ENCODE data around the gene RASL12. TPM values are rescaled to one million over a fixed set of nuclear protein-coding genes. Genes with fewer than 3 reads are reported as not detected.
"Not testable (repeated sequence)": the region's sequence is repeated elsewhere in the genome, so short reads cannot be mapped to it uniquely, and the experiment has no call there.

RASL12 gene
- total and polyA plus RNA-seq, 11 donors = 8.3 to 35.0 (median 13.3) TPM

DNA sequence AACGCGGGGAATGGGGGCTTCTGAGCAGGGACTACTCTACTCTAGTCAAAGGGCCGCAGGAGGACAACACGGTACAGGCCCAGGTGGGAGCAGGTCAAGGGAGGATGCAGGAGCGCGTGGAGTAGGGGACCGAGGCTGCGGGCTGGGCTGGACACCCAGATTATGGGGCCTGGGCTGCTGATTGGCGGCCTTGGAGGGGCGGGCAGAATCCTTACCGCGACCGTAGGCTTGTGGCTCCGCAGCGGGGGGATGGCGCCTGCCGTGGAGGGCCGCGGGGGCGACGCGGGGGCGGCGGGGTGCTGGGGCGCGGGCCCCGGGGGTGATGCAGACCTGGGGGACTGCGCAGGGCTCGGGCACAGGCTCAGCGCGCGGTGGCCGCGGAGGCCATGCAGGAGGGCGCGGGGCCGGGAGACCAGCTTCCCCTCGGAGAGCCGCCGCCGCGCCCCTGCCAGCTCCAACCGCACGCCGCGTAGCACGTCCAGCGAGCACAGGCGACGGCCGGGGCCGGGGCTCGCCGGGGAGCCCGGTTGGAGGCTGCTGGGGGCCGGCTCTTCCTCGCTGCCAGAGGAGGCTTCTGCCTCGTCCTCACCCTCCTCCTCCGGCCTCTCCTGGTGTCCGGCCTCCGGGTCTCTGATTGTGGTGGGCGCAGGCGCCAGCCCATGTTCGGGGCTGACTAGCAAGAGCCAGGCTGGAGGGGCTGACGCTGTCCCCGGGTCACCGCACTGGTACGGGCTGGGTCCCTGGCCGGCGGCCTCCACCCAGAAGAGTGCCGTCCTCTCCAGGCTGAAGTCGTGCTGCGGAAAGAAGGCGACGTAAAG, 34.3 kb upstream of the RASL12 start:
- ATAC-seq = peak in 2 of 4 donors; percentile 15 to 30
- WGBS, 4 donors = 63 to 80% (median 75%) methylated on average over 33 to 75 of the region's 75 CpGs
- Histone ChIP-seq H3K36me3 (peaks cover 0 to 84% (median 55%) of the 10 kb centered on the region in 9 donors), H3K4me3 (no peak overlapping the region), H3K27ac (no peak overlapping the region), H3K9me3 (no peaks in the 10 kb centered on the region), H3K27me3 (no peaks in the 10 kb centered on the region), H3K4me1 (peaks cover 0 to 5% (median 0%) of the 10 kb centered on the region in 12 donors)
- no peak for DNase-seq
- no peak for TF ChIP-seq POLR2A (IDR thresholded peaks at IDR 0.05)
- TF ChIP-seq, protein P1, sequence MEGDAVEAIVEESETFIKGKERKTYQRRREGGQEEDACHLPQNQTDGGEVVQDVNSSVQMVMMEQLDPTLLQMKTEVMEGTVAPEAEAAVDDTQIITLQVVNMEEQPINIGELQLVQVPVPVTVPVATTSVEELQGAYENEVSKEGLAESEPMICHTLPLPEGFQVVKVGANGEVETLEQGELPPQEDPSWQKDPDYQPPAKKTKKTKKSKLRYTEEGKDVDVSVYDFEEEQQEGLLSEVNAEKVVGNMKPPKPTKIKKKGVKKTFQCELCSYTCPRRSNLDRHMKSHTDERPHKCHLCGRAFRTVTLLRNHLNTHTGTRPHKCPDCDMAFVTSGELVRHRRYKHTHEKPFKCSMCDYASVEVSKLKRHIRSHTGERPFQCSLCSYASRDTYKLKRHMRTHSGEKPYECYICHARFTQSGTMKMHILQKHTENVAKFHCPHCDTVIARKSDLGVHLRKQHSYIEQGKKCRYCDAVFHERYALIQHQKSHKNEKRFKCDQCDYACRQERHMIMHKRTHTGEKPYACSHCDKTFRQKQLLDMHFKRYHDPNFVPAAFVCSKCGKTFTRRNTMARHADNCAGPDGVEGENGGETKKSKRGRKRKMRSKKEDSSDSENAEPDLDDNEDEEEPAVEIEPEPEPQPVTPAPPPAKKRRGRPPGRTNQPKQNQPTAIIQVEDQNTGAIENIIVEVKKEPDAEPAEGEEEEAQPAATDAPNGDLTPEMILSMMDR (IDR thresholded peaks at IDR 0.05) = peak in 2 of 12 donors; percentile 2 to 6
- intact Hi-C loops (cut with DNase I) = loop anchor here in 9 of 10 donors (1.0 to 5.0 kb wide), 4 partner anchors 47 to 70 kb away; no protein-coding TSS in a partner anchor

DNA sequence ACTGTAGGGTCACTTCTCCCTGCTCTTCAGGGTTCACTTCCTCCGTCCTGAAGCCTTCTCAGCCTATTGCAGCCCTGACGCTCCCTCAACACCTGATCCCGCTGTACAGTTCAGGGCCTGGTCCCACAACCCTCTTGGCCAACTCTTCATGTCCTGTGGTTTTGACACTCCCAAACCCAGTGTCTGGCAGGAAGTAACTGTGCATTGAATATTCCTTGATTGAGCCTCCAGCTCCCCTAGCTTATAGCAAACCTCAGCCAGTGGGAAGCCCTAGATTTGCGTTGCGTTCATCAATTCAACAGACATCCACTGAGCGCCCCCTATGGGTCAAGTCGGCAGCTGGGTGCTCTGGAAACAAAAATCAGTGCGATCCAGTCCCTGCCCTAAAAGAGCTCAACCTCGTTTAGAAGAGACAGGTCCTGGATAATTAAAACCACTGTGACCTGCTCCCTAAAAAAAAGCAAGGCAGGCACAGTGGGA, 33.7 kb upstream of the RASL12 start:
- Histone ChIP-seq H3K27ac (no peak overlapping the region), H3K9me3 (no peaks in the 10 kb centered on the region), H3K27me3 (no peaks in the 10 kb centered on the region), H3K4me3 (no peak overlapping the region), H3K36me3 (peaks cover 0 to 85% (median 53%) of the 10 kb centered on the region in 9 donors), H3K4me1 (peaks cover 0 to 5% (median 0%) of the 10 kb centered on the region in 12 donors)
- TF ChIP-seq POLR2A (IDR thresholded peaks at IDR 0.05) = no peak
- TF ChIP-seq, protein P1 (IDR thresholded peaks at IDR 0.05) = peak; percentile 64 to 81 (median 74)
- whole genome bisulfite sequencing, 4 donors = 39 to 49% (median 42%) methylated on average over 9 of the region's 9 CpGs
- intact Hi-C loops (cut with DNase I) = loop anchor here in 9 of 10 donors (1.0 to 5.0 kb wide), 4 partner anchors 47 to 69 kb away; no protein-coding TSS in a partner anchor
- DNase-seq (peak; percentile 65 to 77 (median 69)), ATAC-seq (peak in 3 of 4 donors; percentile 67 to 76 (median 74))

DNA sequence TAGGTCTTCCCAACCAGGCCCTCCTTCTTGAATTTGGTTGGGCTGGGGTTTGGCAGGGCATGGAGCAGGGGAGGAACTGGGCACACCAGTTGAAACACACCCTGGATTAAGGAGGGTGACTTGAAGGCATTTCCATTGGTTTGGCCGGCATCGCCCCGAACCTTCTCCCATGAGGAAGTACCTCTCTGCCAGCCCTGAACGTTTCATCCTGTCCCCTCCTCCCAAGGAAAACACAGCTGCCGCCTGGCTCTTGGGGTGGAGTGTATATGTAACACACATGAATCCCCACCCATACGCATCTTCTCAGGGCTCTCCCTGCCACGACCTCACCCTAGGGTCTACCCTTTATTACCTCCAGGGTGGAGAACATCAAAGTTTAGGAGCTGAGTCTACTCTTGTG, 32.7 kb upstream of the RASL12 start:
- Histone ChIP-seq H3K4me3 (no peak overlapping the region), H3K9me3 (no peaks in the 10 kb centered on the region), H3K27ac (no peak overlapping the region), H3K4me1 (peaks cover 0 to 5% (median 0%) of the 10 kb centered on the region in 12 donors), H3K27me3 (no peaks in the 10 kb centered on the region), H3K36me3 (peaks cover 0 to 75% (median 46%) of the 10 kb centered on the region in 9 donors)
- TF ChIP-seq, protein P1 (IDR thresholded peaks at IDR 0.05) = no peak
- no peak for TF ChIP-seq POLR2A (IDR thresholded peaks at IDR 0.05)
- 85 to 90% (median 88%) methylated on average over 7 of the region's 7 CpGs for WGBS, 4 donors
- DNase-seq = no peak
- no peak for ATAC-seq
- intact Hi-C loops (cut with DNase I) = loop anchor here in 5 of 10 donors (2.0 to 5.0 kb wide), 3 partner anchors 46 to 68 kb away; no protein-coding TSS in a partner anchor

DNA sequence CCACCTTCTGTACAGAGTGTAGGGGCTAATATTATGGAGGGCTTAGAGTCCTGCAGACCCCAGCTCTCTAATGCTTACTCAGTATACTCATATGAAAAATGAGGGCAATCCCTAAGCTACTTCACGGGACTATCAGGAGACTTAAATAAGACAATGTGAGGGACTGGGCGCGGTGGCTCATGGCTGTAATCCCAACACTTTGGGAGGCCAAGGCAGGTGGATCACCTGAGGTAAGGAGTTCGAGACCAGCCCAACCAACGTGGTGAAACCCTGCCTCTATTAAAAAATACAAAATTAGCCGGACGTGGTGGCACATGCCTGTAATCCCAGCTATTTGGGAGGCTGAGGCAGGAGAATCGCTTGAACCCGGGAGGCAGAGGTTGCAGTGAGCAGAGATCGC, 32.0 kb upstream of the RASL12 start:
- WGBS, 4 donors = 92 to 96% (median 95%) methylated on average over 10 of the region's 10 CpGs
- H3K27ac ChIP-seq, H3K27me3 ChIP-seq, ATAC-seq, H3K4me3 ChIP-seq, H3K9me3 ChIP-seq, DNase-seq, H3K4me1 ChIP-seq: not testable (repeated sequence)
- peaks cover 0 to 68% (median 40%) of the 10 kb centered on the region in 9 donors for H3K36me3 ChIP-seq
- intact Hi-C loops (cut with DNase I) = loop anchor here in 5 of 10 donors (2.0 to 5.0 kb wide), 3 partner anchors 45 to 68 kb away; no protein-coding TSS in a partner anchor
